Liver (tissue), 9 donors: ENCODE measurements around the gene ERCC3. TPM values are rescaled to one million over a fixed set of nuclear protein-coding genes. Genes with fewer than 3 reads are reported as not detected.

Experiments
- DNase-seq: peaks from one replicate; pipeline ENCODE4 v3.0.0-alpha.2; 2017; ENCODE audit warnings: low spot score
- H3K27ac ChIP-seq, 2 donors: one replicate each; pipeline ENCODE4 v1.7.0; 2013; ENCODE audit warnings: inconsistent platforms in 2 of 2, low read length in 2 of 2, control low read depth in 1 of 2, low read depth in 1 of 2, mild to moderate bottlenecking in 1 of 2
- H3K27me3 ChIP-seq, 4 donors: one replicate each; pipeline versions ENCODE4 v1.6.1 to v1.7.0; 2013; ENCODE audit warnings: low read length in 3 of 4, inconsistent platforms in 1 of 4, mild to moderate bottlenecking in 1 of 4, moderate library complexity in 1 of 4; ENCODE audit not compliant: control insufficient read depth in 4 of 4, insufficient read depth in 4 of 4
- H3K36me3 ChIP-seq, 4 donors: one replicate each; pipeline versions ENCODE4 v1.6.1 to v1.7.0; 2013; ENCODE audit warnings: low read length in 3 of 4, mild to moderate bottlenecking in 3 of 4, low read depth in 1 of 4, moderate library complexity in 1 of 4; ENCODE audit not compliant: control insufficient read depth in 4 of 4, insufficient read depth in 3 of 4
- H3K4me1 ChIP-seq, 4 donors: one replicate each; pipeline versions ENCODE4 v1.6.1 to v1.7.0; 2013; ENCODE audit warnings: low read length in 3 of 4, mild to moderate bottlenecking in 3 of 4, moderate library complexity in 1 of 4; ENCODE audit not compliant: control insufficient read depth in 4 of 4, insufficient read depth in 4 of 4
- H3K4me3 ChIP-seq, 3 donors: one replicate each; pipeline versions ENCODE4 v1.6.1 to v1.7.0; 2013; ENCODE audit warnings: low read length in 3 of 3, control low read depth in 1 of 3, low read depth in 1 of 3, mild to moderate bottlenecking in 1 of 3
- H3K9ac ChIP-seq, 2 donors: one replicate each; pipeline ENCODE4 v1.7.0; 2013; ENCODE audit warnings: low read length in 2 of 2, mild to moderate bottlenecking in 2 of 2, moderate library complexity in 2 of 2, control low read depth in 1 of 2, low read depth in 1 of 2
- H3K9me3 ChIP-seq, 4 donors: one replicate each; pipeline versions ENCODE4 v1.6.1 to v1.7.0; 2013; ENCODE audit warnings: low read length in 3 of 4; ENCODE audit not compliant: control insufficient read depth in 4 of 4
- FOXA1 ChIP-seq: IDR thresholded peaks from 2 replicates; pipeline ENCODE4 v1.6.1; 2016; ENCODE audit warnings: antibody characterized with exemption
- FOXA2 ChIP-seq: IDR thresholded peaks from 2 replicates; pipeline ENCODE4 v1.6.1; 2016; ENCODE audit warnings: antibody characterized with exemption
- HNF4A ChIP-seq, 2 donors: conservative IDR thresholded peaks; 2 replicates each; pipeline ENCODE4 v1.6.1; 2016; ENCODE audit warnings: antibody characterized with exemption in 2 of 2, mild to moderate bottlenecking in 2 of 2
- JUND ChIP-seq, 2 donors: IDR thresholded peaks; 2 replicates each; pipeline ENCODE4 v1.6.1; 2016; ENCODE audit warnings: antibody characterized with exemption in 2 of 2
- MAX ChIP-seq: IDR thresholded peaks from 2 replicates; pipeline ENCODE4 v1.6.1; 2016; ENCODE audit warnings: antibody characterized with exemption
- REST ChIP-seq: IDR thresholded peaks from 2 replicates; pipeline ENCODE4 v1.6.1; 2016; ENCODE audit warnings: antibody characterized with exemption, mild to moderate bottlenecking
- RXRA ChIP-seq, 2 donors: IDR thresholded peaks; 2 replicates each; pipeline ENCODE4 v1.6.1; 2017 to 2018; ENCODE audit warnings: antibody characterized with exemption in 2 of 2, mild to moderate bottlenecking in 1 of 2
- SP1 ChIP-seq: IDR thresholded peaks from 2 replicates; pipeline ENCODE4 v1.6.1; 2018; ENCODE audit warnings: antibody characterized with exemption, mild to moderate bottlenecking
- TAF1 ChIP-seq: conservative IDR thresholded peaks from 2 replicates; pipeline ENCODE4 v1.6.1; 2016; ENCODE audit warnings: antibody characterized with exemption, mild to moderate bottlenecking
- WGBS: extraction: QIAGEN DNeasy Blood & Tissue Kit; methylation state at CpG from one replicate; pipeline ENCODE4 v1.1.7; 2013; 5-methylcytosine and 5-hydroxymethylcytosine counted together
- polyA plus RNA-seq, 2 donors: library from polyadenylated mRNA; stranded (reverse) in 1 of 2; unstranded in 1 of 2; fragments of 200-250 nt in 1 of 2; fragments of >200 nt in 1 of 2; fragmentation: Nextera tagmentation in 1 of 2; extraction: Ambion mirVana in 1 of 2; gene quantifications; one replicate each; pipeline versions ENCODE4 v1.2.1 to v1.2.3, GENCODE V29; 2013 to 2015
- total RNA-seq, 2 donors: library from RNA; depleted of rRNA; stranded (reverse); fragments of >200 nt; gene quantifications; one replicate each; pipeline ENCODE4 v1.2.3, GENCODE V29; 2014
- TF ChIP-seq, protein P1 (sequence below): IDR thresholded peaks from 2 replicates; pipeline ENCODE4 v1.6.1; 2016; ENCODE audit warnings: antibody characterized with exemption
- TF ChIP-seq, protein P2 (sequence below): IDR thresholded peaks from 2 replicates; pipeline ENCODE4 v1.6.1; 2016; ENCODE audit warnings: antibody characterized with exemption
- donor health status: healthy.
- donor health status: healthy.
- donor health status: healthy.
- donor health status: healthy.
- donor health status: healthy.

Gene ERCC3
- total and polyA plus RNA-seq, 4 donors, result 12.4 to 38.3 (median 17.4) TPM

DNA sequence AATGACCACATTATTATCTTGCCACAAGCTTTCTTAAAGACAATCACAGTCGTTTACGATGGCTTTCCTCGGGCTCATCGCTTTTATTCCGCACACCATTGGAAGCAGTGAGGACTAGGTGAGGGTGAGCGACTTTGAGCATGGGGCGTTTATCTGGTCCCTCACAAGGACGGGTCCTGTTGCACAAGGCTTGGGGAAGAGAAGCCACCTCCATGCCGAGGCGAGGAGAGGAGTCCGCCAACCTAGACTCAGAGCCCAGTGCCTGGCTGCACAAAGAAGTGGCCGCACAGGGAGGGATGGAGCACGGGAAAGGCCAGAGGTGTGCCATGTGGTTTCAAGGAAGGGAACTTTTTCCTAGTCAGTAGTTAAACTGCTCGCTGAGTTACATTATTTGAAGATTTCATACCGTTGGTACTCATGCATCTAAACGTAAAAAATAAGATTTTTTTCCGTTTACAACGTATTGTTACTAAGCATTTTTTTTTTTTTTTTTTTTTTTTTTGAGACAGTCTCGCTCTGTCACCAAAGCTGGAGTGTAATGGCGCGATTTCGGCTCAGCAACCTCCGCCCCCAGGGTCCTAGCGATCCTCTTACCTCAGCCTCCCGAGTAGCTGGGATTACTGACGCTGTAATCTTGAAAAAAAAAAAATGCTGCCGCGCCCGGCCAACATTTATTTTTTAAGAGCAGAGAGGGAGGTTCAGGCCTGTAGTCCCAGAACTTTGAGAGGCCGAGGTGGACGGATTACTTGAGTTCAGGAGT lies 73.0 kb downstream of the ERCC3 start:
- Histone ChIP-seq H3K27me3 (peaks cover 0 to 2% (median 0%) of the 10 kb centered on the region in 4 donors), H3K4me1 (peaks cover 4 to 15% (median 10%) of the 10 kb centered on the region in 4 donors), H3K27ac (no peak overlapping the region), H3K9ac (no peak overlapping the region), H3K9me3 (no peaks in the 10 kb centered on the region), H3K36me3 (no peaks in the 10 kb centered on the region), H3K4me3 (no peak overlapping the region)
- WGBS, result 48% methylated on average over 31 of the region's 31 CpGs
- no peak for TF ChIP-seq SP1
- TF ChIP-seq, protein P1, sequence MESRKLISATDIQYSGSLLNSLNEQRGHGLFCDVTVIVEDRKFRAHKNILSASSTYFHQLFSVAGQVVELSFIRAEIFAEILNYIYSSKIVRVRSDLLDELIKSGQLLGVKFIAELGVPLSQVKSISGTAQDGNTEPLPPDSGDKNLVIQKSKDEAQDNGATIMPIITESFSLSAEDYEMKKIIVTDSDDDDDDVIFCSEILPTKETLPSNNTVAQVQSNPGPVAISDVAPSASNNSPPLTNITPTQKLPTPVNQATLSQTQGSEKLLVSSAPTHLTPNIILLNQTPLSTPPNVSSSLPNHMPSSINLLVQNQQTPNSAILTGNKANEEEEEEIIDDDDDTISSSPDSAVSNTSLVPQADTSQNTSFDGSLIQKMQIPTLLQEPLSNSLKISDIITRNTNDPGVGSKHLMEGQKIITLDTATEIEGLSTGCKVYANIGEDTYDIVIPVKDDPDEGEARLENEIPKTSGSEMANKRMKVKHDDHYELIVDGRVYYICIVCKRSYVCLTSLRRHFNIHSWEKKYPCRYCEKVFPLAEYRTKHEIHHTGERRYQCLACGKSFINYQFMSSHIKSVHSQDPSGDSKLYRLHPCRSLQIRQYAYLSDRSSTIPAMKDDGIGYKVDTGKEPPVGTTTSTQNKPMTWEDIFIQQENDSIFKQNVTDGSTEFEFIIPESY, result no peak
- TF ChIP-seq, protein P2, sequence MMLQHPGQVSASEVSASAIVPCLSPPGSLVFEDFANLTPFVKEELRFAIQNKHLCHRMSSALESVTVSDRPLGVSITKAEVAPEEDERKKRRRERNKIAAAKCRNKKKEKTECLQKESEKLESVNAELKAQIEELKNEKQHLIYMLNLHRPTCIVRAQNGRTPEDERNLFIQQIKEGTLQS, result no peak
- TF ChIP-seq REST, result no peak
- TF ChIP-seq HNF4A (conservative IDR thresholded peaks at IDR 0.05), result no peak
- TF ChIP-seq MAX, result no peak
- TF ChIP-seq JUND (IDR thresholded peaks at IDR 0.05), result no peak
- no peak for TF ChIP-seq RXRA (IDR thresholded peaks at IDR 0.05)
- no peak for TF ChIP-seq FOXA1
- TF ChIP-seq FOXA2, result no peak
- no peak for DNase-seq

DNA sequence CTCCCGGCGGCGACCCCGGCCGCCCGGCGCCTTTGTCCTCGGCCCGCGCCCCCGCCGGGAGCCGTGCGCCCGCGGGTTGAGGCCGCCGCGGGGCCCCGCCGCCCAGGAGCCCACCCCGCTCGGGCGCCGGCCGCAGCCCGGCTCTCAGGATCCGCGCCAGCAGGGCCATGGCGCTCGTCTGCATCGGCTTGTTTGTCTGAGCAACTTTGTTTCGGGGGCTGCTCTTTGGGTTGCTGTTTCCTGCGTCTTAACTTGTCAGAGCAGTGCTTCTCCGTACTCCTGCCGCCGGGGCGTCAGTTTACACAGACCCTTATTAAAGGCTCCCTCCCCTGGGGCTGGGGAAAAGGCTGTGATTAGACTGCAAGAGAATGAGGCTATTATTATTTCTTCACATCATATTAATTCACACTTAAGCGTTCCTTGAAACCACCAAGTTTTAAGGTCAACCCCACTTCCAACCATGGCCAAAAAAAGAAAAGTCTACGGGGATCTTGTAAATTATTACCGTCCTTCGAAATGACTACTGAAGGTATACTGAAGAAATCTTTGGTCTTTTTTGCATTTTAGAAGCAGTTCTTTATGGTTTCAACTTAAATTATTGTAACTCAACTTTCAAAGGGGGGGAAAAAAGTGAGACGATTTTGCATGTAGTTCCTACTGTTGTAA lies 73.7 kb downstream of the ERCC3 start, which contains the start of gene CYP27C1:
TSS of gene CYP27C1 (minus strand) at position 198 of the 666 bp plus-strand sequence. CDS start at position 169, 29 bp downstream.
- peak within 1 kb of the TSS in 2 of 3 donors; percentile 47 to 65 for H3K4me3 ChIP-seq
- no peaks in the 10 kb centered on the region for H3K9me3 ChIP-seq
- peaks cover 0 to 2% (median 0%) of the 10 kb centered on the region in 4 donors for H3K27me3 ChIP-seq
- H3K4me1 ChIP-seq, result peaks cover 4 to 13% (median 10%) of the 10 kb centered on the region in 4 donors
- H3K27ac ChIP-seq, result no peak within 1 kb of the TSS
- no peak within 1 kb of the TSS for H3K9ac ChIP-seq
- no peak for DNase-seq
- WGBS, result 5% methylated on average over 43 of the region's 43 CpGs
- H3K36me3 ChIP-seq, result no peaks in the 10 kb centered on the region
- TF ChIP-seq FOXA1, result no peak
- TF ChIP-seq HNF4A (conservative IDR thresholded peaks at IDR 0.05), result no peak
- TF ChIP-seq RXRA (IDR thresholded peaks at IDR 0.05), result no peak
- TF ChIP-seq JUND (IDR thresholded peaks at IDR 0.05), result no peak
- no peak for TF ChIP-seq FOXA2
- TF ChIP-seq TAF1, result no peak
